Bone marrow (tissue), 2 donors: ENCODE data around the gene EXOC3L4.
A peak's percentile ranks its signal among the peaks of the same experiment; 100 is the strongest.

Experiments used
- DNase-seq, 2 donors: peaks; one replicate each; lab custom pipeline; 2025; lab: John Stamatoyannopoulos, UW

EXOC3L4 gene

DNA sequence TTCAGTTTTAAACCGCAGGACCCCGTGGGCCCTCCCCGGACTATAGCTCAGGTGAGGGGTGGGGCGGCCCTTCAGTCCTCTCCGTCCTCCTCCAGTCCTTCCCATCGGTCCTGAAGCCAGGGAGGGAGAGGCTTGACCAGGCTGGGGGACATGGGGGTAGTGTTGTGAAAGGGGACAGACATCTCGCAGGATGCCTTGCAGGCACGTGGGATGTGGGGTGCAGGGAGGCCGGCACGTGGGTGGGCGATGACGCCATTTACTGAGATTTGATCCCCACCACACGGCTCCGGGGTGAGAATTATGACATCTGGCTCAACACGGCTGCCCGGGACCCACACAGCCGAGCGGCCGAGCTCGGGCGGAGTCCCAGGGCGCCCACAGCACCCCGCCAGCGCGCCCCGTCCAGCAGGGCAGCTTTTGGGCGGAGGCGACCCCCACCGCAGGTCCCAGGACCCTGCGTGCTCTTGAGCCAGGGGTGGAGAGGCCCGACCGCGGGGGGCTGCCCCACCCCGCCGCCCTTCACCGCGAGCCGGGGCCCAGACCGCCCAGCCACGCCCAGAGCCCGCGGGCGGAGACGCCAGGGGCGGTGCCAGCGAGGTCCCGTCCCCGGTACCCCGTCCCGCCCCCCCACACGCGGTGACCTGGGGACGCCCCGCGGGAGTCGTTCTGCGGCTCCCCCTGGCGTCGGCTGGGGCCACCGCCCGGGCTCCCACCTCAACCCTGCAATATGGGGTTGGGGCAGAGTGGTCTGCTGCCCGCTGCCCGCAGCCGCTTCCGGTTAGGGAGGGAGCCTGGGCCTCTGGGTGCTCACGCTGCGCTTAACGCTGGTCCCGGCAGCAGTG is 3.3 kb upstream of the EXOC3L4 start:
- peak; percentile 20 to 41 for DNase-seq

DNA sequence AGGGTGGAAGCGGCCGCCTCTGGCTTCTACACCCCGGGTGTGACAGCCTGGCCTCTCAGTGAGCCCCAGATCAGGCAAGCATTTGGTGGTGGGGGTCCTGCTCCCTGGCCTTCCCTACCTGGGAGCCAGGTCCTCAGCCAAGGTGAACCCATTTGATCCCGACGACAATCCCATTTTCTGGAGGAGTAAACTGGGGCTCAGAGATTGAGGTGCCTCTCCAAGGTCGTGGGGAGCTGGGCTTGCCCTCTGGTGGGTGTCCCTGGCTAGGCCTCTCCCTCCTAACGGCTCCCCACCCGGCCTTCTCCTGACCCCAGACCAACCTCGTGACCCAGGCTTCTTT is 2.7 kb upstream of the EXOC3L4 start:
- no peak for DNase-seq

DNA sequence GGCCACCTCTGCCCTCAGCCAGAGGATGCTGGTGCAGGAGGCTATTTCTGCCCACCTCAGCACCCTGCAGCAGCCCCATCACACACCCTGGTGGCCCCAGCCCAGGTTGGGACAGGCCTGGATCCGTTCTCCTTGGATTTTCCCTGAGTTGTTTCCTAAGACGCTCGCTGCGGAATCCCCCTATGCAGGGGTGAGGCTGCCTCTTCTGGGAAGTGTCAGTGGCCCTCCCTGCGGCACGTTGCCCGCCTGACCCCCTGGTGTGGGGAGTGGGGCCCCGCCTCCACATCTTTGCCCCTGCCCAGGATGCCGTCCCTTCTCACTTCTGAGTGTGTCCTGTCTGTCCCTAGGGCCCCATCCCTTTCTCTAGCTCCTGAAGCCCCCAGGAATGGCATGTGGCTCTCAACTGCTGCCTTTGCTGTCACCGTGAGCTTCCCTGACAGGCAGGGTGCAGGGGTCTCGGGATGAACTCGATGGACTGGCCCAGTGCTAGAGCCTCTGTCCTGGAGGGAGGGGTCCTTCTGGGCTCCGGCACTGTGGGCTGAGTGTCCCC is 594 bp upstream of the EXOC3L4 start:
- no peak for DNase-seq

DNA sequence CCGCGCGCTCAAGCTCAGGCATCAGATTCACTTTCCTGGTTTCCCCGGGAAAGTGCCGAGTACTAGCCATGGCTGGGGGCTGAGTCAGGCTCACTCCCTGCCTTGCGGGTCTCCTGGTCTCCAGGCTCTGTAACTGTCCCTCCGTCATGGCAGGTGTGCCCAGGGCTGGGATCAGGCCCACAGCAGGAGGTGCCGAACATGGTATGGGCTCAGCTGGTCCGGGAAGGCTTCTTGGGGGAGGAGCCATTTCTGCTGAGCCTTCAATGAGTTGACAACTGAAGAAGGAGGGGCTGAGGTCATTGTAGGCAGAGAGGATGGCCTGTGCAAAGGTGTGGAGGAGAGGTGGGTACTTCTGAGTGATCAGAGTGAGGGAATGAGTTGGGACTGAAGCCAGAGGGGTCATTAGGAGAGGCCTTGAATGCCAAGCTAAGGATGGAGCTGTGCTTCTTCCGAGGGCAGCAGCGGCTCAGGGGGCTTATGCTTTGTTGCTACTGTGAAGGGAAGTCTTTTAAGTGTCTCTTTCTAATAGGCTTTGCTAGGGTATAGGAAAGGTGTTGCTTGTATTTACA is 769 bp downstream of the EXOC3L4 start:
- no peak for DNase-seq

DNA sequence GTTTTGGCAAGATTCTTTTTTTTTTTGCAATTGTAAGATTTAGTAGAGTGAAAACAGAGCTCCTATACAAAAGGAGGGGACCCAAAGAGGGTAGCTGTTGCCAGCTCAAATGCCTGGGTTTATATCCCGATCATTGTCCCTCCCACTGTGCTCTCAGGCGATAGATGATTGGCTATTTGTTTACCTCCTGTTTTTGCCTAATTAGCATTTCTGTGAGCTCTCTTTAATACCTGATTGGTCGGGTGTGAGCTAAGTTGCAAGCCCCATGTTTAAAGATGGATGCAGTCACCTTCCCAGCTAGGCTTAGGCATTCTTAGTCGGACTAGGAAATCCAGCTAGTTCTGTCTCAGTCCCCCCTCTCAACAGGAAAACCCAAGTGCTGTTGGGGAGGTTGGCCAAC is 1.9 kb downstream of the EXOC3L4 start:
- no peak for DNase-seq

DNA sequence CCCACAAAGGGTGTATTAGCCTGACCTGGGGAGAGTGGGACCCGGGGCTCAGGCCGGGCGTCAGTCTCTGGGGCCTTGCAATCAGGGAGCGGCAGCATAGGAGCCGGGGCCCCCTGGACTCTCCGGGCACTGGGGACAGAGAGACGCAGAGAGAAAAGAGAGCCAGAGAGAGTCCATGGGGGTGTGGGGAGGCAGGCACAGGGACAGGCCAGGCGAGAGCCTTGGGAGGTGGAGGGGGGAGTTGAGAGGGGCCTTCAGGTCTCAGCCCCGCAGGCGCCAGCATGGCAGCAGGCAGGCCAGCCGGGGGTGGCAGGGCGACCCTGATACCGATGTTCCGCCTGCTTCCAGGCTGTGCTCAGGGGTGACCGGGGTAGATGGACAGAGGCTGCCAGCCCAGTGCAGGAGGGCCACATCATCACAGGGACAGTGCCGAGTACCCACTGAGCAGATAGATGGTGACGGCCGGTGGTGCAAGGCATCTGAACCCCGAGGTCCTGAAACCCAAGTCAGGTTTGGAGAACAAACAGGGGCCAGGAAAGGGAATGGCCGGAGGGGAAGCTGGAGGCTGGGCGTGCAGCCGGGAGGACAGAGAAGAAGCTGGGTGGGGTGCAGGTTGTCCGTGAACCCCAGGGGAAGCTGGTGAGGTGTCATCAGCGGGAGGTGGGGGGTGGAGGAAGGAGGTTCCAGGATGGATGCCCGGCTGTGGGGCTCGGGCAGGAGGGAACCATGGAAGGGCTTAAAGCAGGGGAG is 2.9 kb downstream of the EXOC3L4 start:
- no peak for DNase-seq

DNA sequence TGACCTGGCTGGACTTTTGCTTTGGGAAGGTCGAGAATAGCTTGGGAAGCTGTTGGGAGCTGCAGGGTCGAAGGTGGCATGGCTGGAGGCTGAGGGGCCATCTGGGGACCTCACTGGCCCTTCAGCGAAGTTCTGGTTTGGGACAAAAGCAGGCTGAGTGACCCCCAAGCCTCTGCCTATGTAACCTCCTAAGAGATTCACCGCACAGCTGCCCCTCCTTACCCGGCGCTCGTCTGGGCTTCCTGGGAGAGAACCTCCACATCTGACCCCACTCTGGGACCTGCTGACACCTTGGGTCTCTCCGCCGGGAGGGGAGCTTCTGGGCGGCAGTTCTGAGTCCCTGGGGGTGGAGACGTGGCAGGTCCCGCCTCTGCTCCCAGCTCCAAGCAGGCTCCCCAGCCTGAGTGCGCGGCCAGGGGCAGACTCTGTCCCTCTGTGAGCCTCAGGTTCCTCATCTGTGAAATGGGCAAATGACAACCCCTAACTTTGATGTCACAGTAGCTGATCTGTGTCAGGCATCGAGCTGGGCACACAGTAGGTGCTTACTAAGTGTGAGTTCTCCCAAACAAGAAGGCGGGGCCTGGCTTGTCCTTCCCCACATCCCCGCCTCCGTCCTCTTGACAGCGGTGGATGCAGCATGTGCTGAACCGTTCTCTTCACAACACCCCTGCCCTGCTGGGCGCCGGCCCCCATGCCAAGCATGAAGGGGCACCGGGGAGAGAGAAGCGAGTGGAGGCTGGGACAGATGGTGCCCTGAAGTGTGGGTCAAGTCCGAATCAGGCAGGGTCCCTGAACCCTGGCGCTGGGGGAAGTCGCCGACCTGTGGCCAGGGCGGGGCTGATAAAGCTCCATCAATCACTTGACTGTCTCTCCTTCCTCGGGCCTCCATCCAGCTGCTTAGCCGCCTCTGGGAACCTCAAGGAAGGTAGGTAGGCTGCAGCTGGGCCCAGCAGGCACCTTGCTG is 3.8 kb downstream of the EXOC3L4 start:
- DNase-seq = no peak

DNA sequence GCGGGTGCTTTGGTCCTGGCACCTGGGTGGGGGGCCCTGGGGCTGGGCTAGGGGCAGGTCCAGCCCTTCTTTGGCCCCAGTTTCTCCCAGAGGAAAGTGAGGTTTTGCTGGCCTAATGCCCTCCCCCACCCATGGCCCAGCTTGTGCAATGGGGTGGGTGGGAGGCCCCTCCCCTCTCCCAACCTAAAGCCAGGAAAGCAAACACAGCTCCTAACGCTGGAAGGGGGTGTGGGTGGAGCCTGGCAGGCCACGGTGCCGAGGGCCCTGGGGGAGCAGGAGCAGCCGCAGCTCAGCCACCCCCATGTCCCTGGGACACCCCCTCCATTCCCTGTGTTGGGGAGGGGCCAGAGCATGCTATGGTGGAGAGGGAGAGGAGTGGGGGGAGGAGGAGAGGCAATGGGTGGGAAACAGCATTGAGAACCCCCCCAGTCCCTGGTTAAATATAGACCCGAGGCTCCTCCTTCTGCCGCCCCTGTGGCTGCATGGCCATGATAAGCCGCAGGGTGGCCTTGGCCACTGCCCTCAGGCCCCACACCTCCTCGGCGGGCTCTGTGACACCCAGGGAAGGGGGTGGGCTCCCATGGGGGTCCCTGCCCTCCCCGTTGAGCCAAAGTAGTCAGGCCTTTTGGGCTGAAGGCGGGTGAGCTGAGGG is 4.7 kb downstream of the EXOC3L4 start:
- no peak for DNase-seq

DNA sequence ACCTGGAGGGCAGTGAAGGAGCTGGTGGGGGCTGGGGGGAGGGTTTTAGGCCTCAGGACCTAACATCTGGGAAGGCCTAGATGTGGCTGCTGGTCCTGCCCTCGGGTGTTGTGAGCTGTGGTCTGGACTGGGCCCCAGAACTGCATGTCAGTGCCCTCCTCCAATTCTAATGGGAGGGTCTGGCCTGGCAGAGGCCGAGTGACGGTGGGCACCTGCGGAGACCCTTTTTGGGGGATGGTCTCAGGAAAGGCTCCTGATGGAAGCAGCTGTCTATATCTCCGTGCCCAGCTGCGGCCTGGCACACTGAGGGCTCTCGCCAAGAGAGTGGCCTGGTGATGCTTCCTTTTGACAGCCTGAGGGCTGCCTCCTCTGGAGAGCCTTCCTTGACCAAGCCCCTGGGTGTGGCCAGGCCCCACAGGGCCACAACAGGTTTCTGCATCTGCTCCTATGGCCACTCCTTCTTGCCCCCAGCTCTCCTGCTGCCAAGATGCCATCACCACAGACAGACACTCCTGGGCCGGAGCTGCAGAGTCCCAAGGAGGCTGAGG is 5.3 kb downstream of the EXOC3L4 start:
- DNase-seq = no peak

DNA sequence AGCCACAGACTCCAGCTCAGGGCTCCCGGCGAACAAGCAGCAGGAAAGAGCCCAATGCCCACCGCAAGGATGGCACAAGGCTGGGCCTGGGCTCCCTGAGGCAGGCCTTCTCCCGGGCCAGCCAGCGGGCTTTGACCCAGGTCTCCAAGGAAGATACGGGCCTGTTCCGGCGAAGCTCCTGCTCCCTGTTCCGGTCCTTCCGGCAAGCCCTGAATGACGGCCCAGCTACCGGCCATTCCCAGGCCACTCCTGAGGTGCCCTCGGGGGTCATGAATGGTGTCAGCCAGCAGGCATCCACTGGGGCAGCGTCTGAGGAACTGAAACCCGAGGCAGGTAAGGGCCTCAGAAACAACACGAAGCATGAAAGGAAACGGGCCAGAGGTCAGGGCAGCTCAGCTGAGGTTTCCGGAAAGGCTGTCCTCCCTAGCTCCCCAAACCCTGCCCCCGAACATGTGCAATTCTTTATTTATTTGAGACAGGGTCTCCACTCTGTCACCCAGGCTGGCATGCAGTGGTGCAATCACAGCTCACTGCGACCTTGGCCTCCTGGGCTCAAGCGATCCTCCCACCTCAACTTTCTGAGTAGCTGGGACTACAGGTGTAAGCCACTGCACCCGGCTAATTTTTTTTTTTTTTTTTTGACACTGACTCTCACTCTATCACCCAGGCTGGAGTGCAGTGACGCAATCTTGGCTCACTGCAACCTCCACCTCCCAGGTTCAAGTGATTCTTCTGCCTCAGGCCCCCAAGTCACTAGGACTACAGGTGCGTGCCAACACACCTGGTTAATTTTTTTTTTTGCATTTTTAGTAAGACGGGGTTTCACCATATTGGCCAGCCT is 6.0 kb downstream of the EXOC3L4 start:
- DNase-seq = no peak

DNA sequence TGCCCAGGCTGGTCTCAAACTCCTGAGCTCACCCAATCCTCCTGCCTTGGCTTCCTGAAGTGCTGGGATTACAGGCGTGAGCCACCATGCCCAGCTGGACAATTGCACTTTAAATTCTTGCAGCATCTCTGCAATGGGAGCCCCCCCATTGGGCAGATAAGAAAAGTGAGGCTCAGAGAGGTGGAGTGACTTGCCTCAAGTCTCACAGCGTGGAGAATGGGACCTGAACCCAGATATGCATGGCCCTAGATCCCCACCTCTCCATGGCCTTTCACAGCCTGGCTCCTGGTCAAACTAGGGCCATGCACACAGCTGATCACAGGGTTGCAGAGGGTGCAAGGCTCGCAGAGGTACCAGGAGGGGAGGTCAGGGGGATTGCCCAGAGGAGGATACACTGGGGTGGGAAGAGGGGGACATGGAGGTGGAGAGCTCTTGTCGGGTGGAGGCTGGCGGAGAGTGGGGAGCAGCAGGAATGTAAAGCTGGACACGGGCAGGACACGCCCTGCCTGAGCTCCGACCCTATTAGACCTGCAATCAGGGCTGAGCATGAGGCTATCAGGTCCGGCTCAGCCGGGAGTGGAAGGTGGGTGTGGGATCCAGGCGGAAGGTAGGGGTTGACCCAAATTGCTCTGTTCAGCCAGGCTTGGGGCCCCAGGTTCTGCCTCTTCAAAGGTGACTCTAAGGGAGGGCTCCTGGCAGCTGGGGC is 6.9 kb downstream of the EXOC3L4 start:
- DNase-seq = no peak

DNA sequence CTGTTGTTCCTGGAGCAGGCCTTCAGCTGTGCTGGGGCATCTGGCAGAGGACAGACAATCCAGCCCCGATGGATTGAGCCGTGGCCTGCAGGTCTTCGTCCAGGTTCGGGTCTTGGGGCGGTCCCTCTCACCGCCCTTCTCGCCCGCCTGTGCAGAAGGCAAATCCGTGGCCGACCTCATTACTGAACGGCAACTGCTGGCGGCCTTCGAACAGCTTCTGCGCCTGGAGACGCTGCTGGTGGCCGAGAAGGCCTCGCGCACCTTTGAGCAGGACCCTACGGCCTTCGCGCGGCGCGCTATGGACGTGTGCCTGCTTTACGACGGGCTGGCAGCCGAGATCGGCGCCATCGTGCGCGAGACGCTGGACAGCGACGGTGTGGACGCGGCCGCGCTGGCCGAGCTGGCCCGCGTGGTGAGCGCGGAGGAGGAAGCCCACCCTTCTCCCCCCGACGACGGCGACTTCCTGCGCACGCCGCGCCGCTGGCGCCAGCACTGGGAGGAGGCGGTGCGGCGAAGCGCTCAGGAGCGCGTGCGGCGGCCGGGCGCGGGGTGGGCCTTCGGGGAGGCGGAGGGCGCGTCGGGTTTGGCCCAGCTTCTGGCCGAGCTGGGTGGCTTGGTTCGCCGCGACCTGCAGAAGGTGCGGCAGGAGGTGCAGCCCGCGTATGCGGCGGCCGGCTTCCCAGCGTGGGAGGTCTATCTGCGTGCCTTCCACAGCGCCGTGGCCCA is 7.6 kb downstream of the EXOC3L4 start:
- no peak for DNase-seq

DNA sequence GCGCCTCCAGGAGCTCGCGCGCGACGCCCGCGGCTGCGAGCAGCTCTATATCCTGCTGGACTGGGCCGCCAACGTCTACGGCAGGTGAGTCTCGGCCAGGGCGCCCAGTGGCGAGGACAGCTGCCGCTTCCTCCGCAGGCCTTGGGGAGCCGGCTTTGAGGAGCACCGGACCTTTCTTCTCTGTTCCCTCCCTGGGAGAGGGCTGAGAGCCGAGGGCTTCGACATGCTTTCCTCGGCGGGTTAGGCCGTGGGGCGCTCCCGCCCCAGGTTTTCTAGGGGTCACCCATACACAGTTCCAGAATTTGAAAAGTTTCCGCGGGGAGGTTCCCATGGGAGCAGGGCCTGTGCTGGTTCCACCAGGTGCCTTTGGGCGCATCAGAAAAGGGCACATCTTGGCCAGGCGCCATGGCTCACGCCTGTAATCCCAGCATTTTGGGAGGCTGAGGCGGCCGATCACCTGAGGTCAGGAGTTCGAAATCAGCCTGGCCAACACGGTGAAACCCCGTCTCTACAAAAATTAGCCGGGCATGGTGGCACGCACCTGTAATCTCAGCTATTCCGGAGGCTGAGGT is 8.2 kb downstream of the EXOC3L4 start:
- DNase-seq = no peak

DNA sequence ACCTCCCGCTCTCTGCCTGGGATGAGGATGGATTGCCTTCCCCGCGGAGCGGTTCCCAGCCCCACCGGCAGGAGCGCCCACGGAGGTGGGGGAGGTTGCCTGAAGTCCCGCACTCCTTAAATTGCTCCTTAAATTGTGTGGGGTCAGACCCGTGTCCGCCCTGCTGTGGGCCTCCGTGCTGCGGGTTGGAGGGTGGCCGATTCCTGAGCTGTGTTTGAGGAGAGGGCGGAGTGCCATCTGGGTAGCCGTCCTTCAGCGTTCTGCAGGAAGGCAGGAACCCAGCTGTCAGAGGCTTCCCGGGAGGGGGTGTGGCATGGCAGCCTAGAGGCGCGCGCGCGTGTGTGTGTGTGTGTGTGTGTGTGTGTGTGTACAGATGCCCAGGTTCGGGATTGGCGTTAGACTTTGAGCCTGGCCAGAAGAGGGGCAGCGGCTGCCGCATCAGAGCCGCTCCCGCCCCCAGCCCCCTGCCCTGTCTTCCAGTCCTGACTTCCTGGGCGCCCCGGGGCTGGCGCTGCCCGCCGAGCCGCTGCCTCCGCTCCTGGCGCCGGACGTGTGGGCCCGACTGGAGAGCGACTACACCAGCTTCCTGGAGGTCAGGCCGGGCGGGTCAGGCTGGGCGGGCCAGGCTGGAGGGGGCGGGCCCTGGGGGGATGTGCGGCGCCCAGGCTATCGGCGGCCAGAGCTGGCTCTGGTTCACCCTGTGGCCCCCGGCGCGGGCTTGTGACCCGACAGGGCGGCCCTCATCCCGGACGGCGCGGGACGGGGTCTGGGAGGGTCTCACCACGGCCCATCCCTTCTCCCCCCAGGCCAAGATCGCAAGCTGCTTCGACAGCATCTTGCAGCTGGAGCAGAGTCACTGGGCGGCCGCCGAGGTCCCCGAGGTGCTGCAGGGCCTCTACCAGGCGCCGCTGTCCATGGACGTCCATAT is 9.2 kb downstream of the EXOC3L4 start:
- DNase-seq = no peak

DNA sequence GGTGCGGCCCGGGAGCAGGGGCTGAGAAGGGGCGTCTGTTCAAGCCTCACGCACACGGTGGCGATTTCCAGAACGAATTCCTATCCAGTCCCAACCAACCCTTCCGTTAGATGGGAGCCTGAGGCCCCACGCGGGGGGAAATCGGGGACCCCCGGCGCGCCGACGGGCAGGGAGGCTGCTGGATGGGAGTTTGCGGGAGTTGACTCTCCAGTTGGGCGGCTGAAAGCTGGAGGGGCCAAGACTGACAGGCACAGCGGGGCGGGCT is 9.8 kb downstream of the EXOC3L4 start:
- no peak for DNase-seq

DNA sequence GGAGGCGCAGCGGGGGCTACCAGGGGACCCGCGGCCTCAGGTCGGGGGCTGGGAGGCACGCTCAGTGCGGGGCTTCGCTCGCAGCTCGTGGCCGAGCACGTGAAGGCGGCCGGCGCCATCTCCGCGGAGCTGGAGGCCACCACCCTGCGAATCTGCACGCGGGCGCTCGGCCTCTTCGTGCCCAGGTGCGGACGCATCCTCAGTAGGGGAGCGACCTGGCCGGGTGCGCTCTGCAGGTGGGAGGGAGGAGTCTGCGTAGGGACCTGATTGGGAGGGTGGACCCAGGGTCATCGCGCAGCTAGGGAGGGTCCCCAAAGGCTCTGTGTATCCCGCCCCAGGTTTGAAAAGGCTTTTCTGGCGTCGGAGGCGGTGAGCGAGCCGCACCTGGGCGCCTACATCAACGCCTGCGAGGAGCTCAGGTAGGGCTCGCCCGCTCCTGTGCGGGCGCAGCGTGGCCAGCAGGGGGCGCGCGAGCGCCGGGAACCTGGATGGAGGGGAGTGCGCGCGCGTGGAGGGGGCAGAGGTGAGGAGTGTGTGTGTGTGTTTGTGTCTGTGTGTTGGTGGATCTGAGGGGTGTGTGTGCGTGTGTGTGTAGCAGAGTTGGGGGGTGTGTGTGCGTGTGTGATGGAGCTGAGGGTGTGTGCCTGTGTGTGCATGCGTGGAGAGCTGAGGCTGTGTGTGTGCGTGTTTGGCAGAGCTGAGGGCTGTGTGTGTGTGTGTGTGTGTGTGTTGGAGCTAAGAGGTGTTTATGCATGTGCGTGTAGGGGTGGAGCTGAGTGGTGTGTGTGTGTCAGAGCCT is 10.3 kb downstream of the EXOC3L4 start:
- peak in 1 of 2 donors; percentile 37 for DNase-seq
